ENCODE data around the gene TPSB2.

DNA sequence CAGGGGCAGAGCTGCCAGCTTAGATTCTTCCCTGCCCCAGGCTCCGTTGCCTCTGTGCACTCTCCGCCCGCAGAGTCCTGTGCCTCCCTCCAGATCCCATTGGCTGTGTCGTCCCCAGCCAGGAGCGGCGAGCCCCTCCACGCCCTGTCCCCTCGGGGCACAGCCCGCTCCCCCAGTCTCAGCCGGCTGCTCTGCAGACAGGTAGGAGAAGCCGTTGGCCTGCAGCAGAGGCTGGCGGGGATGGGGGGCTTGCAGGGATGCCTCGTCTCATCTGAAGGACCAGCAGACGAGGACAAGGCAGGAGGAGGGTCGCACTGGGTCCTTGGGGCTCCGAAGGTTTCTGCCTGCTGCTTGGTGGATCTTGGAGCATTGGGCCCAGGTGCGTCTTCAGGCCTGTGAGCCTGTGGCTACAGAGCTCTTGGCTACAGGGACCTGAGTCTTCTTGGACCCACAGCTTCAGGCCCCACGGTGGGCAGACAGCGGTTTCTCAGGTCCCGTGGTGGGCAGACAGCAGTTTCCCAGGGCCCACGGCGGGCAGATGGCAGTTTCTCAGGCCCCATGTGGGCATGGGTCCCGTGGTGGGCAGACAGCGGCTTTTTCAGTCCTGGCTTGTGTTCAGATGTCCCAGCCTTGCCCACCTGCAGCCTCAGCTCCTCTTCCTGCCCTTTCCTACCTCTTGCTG lies 10.9 kb downstream of the TPSB2 start:
- TF ChIP-seq, protein P1, sequence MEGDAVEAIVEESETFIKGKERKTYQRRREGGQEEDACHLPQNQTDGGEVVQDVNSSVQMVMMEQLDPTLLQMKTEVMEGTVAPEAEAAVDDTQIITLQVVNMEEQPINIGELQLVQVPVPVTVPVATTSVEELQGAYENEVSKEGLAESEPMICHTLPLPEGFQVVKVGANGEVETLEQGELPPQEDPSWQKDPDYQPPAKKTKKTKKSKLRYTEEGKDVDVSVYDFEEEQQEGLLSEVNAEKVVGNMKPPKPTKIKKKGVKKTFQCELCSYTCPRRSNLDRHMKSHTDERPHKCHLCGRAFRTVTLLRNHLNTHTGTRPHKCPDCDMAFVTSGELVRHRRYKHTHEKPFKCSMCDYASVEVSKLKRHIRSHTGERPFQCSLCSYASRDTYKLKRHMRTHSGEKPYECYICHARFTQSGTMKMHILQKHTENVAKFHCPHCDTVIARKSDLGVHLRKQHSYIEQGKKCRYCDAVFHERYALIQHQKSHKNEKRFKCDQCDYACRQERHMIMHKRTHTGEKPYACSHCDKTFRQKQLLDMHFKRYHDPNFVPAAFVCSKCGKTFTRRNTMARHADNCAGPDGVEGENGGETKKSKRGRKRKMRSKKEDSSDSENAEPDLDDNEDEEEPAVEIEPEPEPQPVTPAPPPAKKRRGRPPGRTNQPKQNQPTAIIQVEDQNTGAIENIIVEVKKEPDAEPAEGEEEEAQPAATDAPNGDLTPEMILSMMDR (IDR thresholded peaks at IDR 0.05) = no peak
- TF ChIP-seq POLR2AphosphoS5 (IDR thresholded peaks at IDR 0.05) = no peak
- no peak for TF ChIP-seq POLR2A (IDR thresholded peaks at IDR 0.05; ENCODE audit: low read depth)
- TF ChIP-seq EP300 (IDR thresholded peaks at IDR 0.05) = no peak
